Adrenal gland (tissue), 5 donors: ENCODE data around the gene FXYD5.

Experiments used
- CTCF ChIP-seq, 6 experiments: fragments of 450-650 bp in 4 of 6; fragments of 200-600 bp in 2 of 6; sonication (generic) in 1 of 6; IDR thresholded peaks; 1 replicate in 5 of 6; 2 replicates in 1 of 6; pipeline versions ENCODE4 v1.5.1 to v1.8.0; 2016 to 2021; ENCODE audit warnings: antibody characterized with exemption in 6 of 6, mild to moderate bottlenecking in 2 of 6, moderate library complexity in 1 of 6
- POLR2A ChIP-seq, 2 donors: fragments of 450-650 bp; IDR thresholded peaks; one replicate each; pipeline ENCODE4 v1.6.1; 2017; ENCODE audit warnings: antibody characterized with exemption in 2 of 2, mild to moderate bottlenecking in 2 of 2, moderate library complexity in 1 of 2
- donor health status: DM: no; HTN: no; CAD: no.

DNA sequence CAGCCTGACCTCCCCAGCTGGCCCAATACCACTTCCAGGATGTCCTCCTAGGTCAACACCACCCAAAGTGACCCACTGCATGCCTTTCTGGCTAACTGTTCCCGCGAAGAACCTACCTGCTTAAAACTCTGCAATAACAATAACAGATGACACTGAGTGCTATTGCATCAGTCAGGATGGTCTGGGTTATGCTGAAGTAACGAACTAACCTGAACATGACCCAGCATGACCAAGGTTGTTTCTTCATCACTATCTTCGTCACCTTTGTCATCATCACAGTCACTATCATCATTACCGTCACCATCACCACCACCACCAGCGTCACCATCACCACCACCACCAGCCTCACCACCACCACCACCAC, 49.5 kb upstream of the FXYD5 start:
- no peak for TF ChIP-seq CTCF (IDR thresholded peaks at IDR 0.05)
- TF ChIP-seq POLR2A (IDR thresholded peaks at IDR 0.05): no peak
